Activated naive CD4-positive, alpha-beta T cell treated with anti-CD3 and anti-CD28 coated beads for 36 hours (primary cell): ENCODE measurements around the gene CBX2. TPM values are rescaled to one million over a fixed set of nuclear protein-coding genes. Genes with fewer than 3 reads are reported as not detected.

Source experiments
- CTCF ChIA-PET: fragments of 350-600 bp; sonication (Branson Sonifier 250); formaldehyde crosslinking; loops from one replicate; lab custom pipeline; 2021; ENCODE audit warnings: antibody characterized with exemption; lab: Charles Lee
- DNase-seq: peaks from one replicate; pipeline ENCODE4 v3.0.0-alpha.2; 2020
- H3K27ac Mint-ChIP-seq: one replicate; pipeline ENCODE4 v1.8.0; 2021; ENCODE audit warnings: mild to moderate bottlenecking, mixed read lengths
- H3K27me3 Mint-ChIP-seq: one replicate; pipeline ENCODE4 v1.8.0; 2021; ENCODE audit warnings: low read depth, mixed read lengths
- H3K36me3 Mint-ChIP-seq: one replicate; pipeline ENCODE4 v1.8.0; 2021; ENCODE audit warnings: low read depth, mixed read lengths
- H3K4me1 Mint-ChIP-seq: one replicate; pipeline ENCODE4 v1.8.0; 2021; ENCODE audit warnings: low read depth, mixed read lengths
- H3K4me3 Mint-ChIP-seq: one replicate; pipeline ENCODE4 v1.8.0; 2021; ENCODE audit warnings: mild to moderate bottlenecking, moderate library complexity, mixed read lengths
- H3K9me3 Mint-ChIP-seq: one replicate; pipeline ENCODE4 v1.8.0; 2021; ENCODE audit warnings: mixed read lengths
- intact Hi-C: fragments of 100-400 bp; cut with micrococcal nuclease; formaldehyde crosslinking; loops from one replicate; pipeline ENCODE4 v1.15.1; 2023
- total RNA-seq, 2 experiments: library from RNA; stranded (reverse); gene quantifications; one replicate each; pipeline ENCODE4 v1.2.3, GENCODE V29; 2021

CBX2 gene
- total RNA-seq, 2 experiments from 2014 or later: 5.2 to 5.8 TPM

- no peaks in the 10 kb centered on the region for H3K9me3 Mint-ChIP-seq
- no peak overlapping the region for H3K27ac Mint-ChIP-seq
- peaks cover 70% of the 10 kb centered on the region for H3K27me3 Mint-ChIP-seq
- H3K36me3 Mint-ChIP-seq: no peaks in the 10 kb centered on the region
- peaks cover 38% of the 10 kb centered on the region for H3K4me1 Mint-ChIP-seq
- intact Hi-C loops: loop anchor here (1.0 to 5.0 kb wide), 3 partner anchors 9 to 163 kb away; partner anchors contain the start of gene CBX4
- peak overlapping the region; percentile 36 for H3K4me3 Mint-ChIP-seq
- CTCF ChIA-PET: interaction anchor here (0.6 to 1.8 kb wide), 2 partner anchors 106 to 1927 kb away, joined by 3 to 6 read pairs; no protein-coding TSS in a partner anchor
- DNase-seq: no peak
Observed at GRCh38 chr17:79809530-79810129, 31.7 kb downstream of the CBX2 start.

DNA sequence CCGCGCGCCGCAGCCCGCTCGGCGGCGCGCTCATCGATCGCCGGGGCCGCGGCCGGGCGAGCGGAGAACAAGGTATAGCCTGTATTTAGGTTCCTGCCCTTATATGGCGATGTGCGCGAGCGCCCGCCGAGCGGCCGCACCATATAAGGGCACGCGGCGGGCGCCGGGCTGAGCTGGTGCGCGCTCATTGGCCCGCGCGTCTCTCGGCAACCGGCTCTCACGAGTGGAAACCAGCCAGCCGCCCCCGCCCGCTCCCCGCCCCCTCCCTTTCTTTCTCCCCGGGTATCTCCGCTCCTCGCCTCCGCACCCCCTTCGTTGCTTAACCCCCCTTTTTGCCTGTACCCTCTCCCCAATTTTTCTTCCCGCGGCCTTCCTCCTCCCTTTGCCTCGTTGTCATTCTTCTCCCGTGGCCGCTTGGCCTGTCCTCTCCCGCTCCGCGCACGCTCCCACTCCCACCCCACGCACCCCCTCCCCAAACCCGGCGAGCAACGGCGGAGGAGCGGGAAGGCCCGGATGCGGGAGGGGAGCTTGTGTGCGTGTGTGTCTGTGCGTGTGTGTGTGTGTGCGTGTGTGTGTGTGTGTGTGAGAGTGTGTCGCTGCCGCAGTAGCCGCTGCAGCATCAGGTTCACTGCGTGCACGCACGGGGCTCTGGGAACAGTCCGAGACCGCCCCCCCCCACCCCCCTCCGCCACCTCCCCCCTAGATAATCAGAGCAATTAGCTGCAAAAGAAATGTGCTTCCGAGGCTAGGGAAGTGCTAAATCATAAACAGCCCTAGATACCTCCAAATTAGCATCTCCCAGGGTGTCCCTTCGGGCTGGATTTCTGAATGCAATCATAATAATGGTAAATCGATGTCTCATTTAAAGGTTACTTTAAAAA is 32.4 kb downstream of the CBX2 start:
- peak; percentile 85 for DNase-seq
- H3K4me3 Mint-ChIP-seq: peak overlapping the region; percentile 29
- no peaks in the 10 kb centered on the region for H3K9me3 Mint-ChIP-seq
- no peaks in the 10 kb centered on the region for H3K36me3 Mint-ChIP-seq
- H3K27ac Mint-ChIP-seq: no peak overlapping the region
- peaks cover 31% of the 10 kb centered on the region for H3K4me1 Mint-ChIP-seq
- peaks cover 65% of the 10 kb centered on the region for H3K27me3 Mint-ChIP-seq
- CTCF ChIA-PET: interaction anchor here (0.6 to 2.4 kb wide), 6 partner anchors 9 to 34 kb away, joined by 3 to 5 read pairs (median 4); no protein-coding TSS in a partner anchor
- intact Hi-C loops: loop anchor here (1.0 kb wide), 3 partner anchors 10 to 29 kb away; partner anchors contain the start of genes CBX4 and CBX8

DNA sequence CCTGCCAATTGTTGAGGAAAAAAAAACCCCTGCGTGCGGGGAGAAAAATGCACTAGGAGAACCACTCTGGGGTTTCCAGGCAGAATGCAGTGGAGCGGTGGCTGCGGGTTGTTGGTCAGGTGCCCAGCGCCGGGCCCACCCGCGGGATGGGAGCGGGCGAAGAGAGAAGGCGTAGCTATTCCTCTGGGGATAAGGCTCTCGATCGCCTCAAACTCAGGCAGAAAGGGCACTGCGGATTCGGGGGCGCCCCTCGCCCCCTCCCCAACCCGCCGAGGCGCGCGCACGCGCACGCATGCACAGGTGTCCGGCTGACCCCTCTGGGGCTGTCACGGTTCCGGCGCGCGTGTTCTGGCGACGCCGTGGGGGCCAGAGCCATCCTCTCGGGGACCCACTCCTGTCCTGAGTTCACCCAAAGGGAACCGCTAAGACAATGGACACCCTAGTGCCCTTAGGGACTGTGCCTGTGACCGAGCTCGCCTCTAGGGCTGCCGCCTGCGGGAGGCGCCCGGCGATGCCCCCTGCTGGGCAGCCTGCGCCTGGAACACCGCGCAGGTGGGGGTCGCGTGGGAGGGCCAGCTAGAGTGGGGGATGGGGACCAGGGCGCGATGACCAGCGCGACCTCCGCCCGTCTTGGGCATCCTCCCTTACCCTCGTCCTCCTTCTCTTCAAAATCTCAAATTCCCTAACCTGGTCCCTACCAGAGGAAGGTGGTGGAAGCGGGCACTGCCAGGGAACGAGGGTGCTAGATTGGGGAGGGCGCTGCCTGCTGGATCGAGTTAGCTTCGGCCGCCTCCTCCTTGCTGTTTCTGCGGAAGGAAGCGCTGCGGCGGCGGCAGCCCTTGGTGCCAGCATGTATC is 33.3 kb downstream of the CBX2 start:
- H3K4me3 Mint-ChIP-seq: peak overlapping the region; percentile 42
- CTCF ChIA-PET: interaction anchor here (0.8 to 2.4 kb wide), 7 partner anchors 10 to 33 kb away, joined by 3 to 5 read pairs (median 4); no protein-coding TSS in a partner anchor
- H3K9me3 Mint-ChIP-seq: no peaks in the 10 kb centered on the region
- intact Hi-C loops: loop anchor here (1.0 kb wide), 1 partner anchor 14 kb away; the partner anchor contains the start of gene CBX8
- peaks cover 60% of the 10 kb centered on the region for H3K27me3 Mint-ChIP-seq
- peak; percentile 47 for DNase-seq
- peaks cover 24% of the 10 kb centered on the region for H3K4me1 Mint-ChIP-seq
- no peaks in the 10 kb centered on the region for H3K36me3 Mint-ChIP-seq
- no peak overlapping the region for H3K27ac Mint-ChIP-seq

DNA sequence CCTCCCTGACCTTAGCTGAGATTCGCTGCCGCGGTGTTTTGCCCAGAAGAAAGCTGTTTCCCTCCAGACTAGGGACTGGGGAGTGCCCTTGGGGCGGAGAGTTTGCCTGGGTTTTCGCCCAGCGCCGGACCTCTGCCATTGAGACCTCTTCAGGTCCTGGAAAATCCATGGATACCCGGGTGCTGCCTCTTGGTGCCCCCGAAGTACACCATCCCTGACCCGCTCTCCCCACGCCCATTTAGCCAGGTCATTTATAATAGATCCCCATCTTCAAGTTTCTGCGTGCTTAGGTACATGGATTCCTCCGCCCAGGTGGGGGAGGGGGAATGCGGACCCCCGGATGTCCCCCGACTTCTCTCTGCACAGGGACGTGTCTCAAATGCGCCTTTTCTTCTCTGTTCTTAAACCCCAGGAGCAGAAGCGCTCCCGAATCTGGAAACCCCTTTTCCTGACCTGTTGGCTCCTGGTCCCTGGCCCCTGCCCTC is 34.0 kb downstream of the CBX2 start:
- H3K4me1 Mint-ChIP-seq: peaks cover 24% of the 10 kb centered on the region
- H3K36me3 Mint-ChIP-seq: no peaks in the 10 kb centered on the region
- peaks cover 57% of the 10 kb centered on the region for H3K27me3 Mint-ChIP-seq
- H3K27ac Mint-ChIP-seq: no peak overlapping the region
- CTCF ChIA-PET: interaction anchor here (0.8 to 2.4 kb wide), 6 partner anchors 10 to 34 kb away, joined by 3 to 5 read pairs (median 4); no protein-coding TSS in a partner anchor
- intact Hi-C loops: loop anchor here (1.0 kb wide), 2 partner anchors 8 to 15 kb away; partner anchors contain the start of gene CBX8
- no peaks in the 10 kb centered on the region for H3K9me3 Mint-ChIP-seq
- no peak for DNase-seq
- peak overlapping the region; percentile 42 for H3K4me3 Mint-ChIP-seq

DNA sequence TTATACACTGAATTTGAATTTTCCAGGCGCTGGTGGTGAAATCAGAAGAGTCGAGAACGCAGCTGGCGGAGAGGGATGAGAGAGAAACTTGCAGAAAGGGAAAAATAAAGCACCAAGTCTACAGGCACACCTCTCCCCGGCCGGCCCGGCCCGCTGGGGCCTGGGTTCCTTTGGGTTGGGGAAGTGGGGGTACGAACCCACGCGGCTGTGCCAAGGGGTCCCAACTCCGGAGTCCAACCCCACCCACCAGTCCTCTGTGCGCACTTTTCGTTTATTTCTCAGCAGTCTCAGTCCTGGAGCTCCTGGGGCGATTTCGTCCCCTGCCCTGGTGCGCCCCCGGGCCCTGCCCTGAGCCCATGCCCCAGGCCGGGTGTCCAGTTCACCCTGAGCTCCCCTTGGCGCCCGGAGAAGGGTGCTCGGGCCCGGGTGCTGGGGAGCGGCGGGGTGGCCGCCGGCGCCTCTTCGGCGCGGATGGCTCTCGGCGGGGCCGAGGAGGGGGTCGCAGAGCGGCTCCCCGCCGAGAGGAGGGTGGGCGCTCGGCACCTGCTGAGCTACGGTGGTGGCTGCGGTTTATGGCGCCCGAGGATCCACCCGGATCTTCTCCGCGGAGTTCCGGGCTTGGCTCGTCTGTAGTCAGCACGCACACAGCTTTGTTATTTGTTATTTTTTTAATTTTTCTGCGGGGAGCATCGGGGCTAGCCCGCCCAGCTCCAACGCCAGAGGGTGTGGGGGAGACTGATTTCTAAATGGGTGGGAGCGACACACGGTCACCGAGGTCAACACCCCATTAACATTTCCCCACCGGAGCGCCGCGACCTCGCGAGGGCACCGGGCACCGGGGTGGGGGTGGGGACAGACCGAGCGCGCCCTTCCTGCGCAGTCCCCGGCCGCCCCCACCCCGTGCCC is 34.7 kb downstream of the CBX2 start:
- H3K36me3 Mint-ChIP-seq: no peaks in the 10 kb centered on the region
- CTCF ChIA-PET: interaction anchor here (0.8 to 2.4 kb wide), 5 partner anchors 11 to 33 kb away, joined by 3 to 5 read pairs (median 3); no protein-coding TSS in a partner anchor
- H3K4me3 Mint-ChIP-seq: peak overlapping the region; percentile 42
- DNase-seq: no peak
- H3K9me3 Mint-ChIP-seq: no peaks in the 10 kb centered on the region
- H3K27me3 Mint-ChIP-seq: peaks cover 52% of the 10 kb centered on the region
- intact Hi-C loops: loop anchor here (1.0 kb wide), 1 partner anchor 8 kb away; no protein-coding TSS in a partner anchor
- no peak overlapping the region for H3K27ac Mint-ChIP-seq
- peaks cover 24% of the 10 kb centered on the region for H3K4me1 Mint-ChIP-seq

- peaks cover 44% of the 10 kb centered on the region for H3K27me3 Mint-ChIP-seq
- H3K9me3 Mint-ChIP-seq: no peaks in the 10 kb centered on the region
- intact Hi-C loops: no loop called here
- peaks cover 24% of the 10 kb centered on the region for H3K4me1 Mint-ChIP-seq
- H3K4me3 Mint-ChIP-seq: no peak overlapping the region
- H3K27ac Mint-ChIP-seq: no peak overlapping the region
- H3K36me3 Mint-ChIP-seq: no peaks in the 10 kb centered on the region
- DNase-seq: no peak
- CTCF ChIA-PET: interaction anchor here (0.8 to 1.5 kb wide), 3 partner anchors 22 to 29 kb away, joined by 3 read pairs; no protein-coding TSS in a partner anchor
Observed at GRCh38 chr17:79813297-79814126, 35.6 kb downstream of the CBX2 start.

GRCh38 chr17:79814127-79814973 is 36.4 kb downstream of the CBX2 start:
- CTCF ChIA-PET: interaction anchor here (1.5 kb wide), 1 partner anchor 21 kb away, joined by 3 read pairs; no protein-coding TSS in a partner anchor
- Mint-ChIP-seq H3K4me1 (peaks cover 22% of the 10 kb centered on the region), H3K36me3 (no peaks in the 10 kb centered on the region), H3K4me3 (peak overlapping the region; percentile 11), H3K9me3 (no peaks in the 10 kb centered on the region), H3K27ac (no peak overlapping the region), H3K27me3 (peaks cover 35% of the 10 kb centered on the region)
- no peak for DNase-seq
- intact Hi-C loops: no loop called here

DNA sequence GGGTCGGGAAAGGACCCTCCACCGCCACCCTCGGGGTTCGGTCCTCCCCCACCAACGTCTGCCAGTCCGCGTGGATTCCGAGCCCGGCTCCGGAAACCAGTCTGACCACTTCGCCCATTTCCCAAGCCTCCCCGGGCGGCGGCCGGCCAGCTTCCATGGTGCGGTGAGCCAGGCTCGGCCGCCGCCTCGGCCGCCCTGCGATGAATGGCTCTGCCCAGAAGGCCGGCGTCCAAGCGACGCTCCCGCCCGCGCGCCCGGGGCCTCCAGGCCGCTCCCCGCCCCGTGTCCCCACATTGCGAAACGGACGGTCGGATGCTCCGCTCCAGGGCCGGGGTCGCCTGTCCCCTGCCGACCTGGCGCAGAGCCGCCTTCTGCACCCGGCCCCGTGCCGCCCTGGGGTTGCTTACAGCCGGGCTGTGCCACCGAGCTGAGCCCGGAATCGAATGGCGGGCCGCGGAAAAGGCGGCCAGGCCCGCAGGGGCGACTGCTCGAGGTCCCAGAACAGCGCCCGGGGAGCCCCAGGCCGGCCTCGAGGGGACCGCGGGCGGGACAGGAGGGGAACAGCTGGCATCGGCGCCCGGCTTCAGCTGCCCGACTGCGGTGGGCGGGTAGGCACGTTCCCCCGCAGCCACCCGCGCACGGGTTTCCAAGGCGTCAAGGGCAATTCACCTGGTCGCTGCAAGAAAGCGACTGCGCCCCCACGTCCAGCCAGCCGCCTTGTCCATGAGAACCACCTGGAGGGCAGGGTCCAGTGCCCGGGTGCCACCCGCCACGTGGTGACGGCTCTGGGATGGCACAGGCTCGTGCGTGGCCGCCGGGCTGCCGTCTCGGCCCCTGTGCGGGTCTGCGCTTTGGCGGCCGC is 37.3 kb downstream of the CBX2 start:
- Mint-ChIP-seq H3K27ac (no peak overlapping the region), H3K4me1 (peaks cover 20% of the 10 kb centered on the region), H3K9me3 (no peaks in the 10 kb centered on the region), H3K4me3 (no peak overlapping the region), H3K36me3 (no peaks in the 10 kb centered on the region), H3K27me3 (peaks cover 35% of the 10 kb centered on the region)
- DNase-seq: no peak
- intact Hi-C loops: no loop called here
- CTCF ChIA-PET: interaction anchor here (1.5 kb wide), 1 partner anchor 20 kb away, joined by 3 read pairs; no protein-coding TSS in a partner anchor
